NCI-H524 (cell line): ENCODE results near the gene SCO1.
"Not testable (repeated sequence)": the region's sequence is repeated elsewhere in the genome, so short reads cannot be mapped to it uniquely, and the experiment has no call there.

ENCODE experiments used
- DNase-seq, 2 experiments: peaks; one replicate each; lab custom pipeline; 2025; lab: John Stamatoyannopoulos, UW

SCO1 gene

GRCh38 chr17:10697092-10698081, at the start of gene SCO1, which contains the start of gene ADPRM:
SCO1 (minus strand) TSS chr17:10697533; CDS start chr17:10697507, 26 bp downstream.
ADPRM (plus strand) TSS chr17:10697594; CDS start chr17:10704927, 7,333 bp downstream.
- peak; percentile 78 to 90 for DNase-seq

DNA sequence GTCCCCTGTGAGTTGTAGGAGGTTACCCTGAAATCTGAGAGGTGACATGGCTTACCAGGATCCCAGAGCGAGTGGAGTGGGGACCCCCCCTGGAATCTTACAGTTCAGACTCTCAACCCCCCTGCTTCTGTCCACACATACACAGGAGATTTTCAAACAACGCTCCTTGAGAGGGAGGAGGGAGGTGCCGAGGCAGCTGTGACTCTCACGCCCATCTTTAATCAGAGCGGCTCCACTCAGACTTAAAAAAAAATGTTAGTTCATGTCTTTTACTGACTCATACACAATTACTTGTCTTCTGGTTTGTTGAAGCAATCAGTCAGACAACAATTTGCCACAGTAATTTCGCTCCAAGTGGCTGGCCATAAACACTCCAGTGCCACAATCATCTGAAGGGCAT, 47.9 kb upstream of the SCO1 start:
- no peak for DNase-seq

- no peak for DNase-seq
Measured at GRCh38 chr17:10744501-10745000, 47.2 kb upstream of the SCO1 start.

- DNase-seq, result no peak
Measured at GRCh38 chr17:10743316-10744009, 46.1 kb upstream of the SCO1 start.

DNA sequence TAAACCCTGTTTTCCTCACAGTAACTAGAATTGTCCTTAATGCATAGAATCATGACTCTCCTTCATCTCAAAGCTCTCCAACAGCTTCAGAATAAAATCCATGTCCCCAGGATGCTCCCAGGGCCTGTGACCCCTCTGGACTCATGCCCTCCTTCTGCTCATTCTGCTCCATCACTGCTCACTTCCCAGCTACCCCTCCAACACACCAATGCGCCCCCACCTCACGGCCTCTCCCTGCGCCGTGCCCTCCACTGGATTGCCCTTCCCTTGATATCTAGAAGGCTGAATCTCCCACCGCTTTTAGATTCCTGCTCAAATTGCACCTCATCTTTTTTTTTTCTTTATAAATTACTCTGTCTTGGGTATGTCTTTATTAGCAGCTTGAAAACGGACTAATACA, 45.1 kb upstream of the SCO1 start:
- no peak for DNase-seq

- no peak for DNase-seq
Measured at GRCh38 chr17:10741416-10742135, 44.2 kb upstream of the SCO1 start.

- no peak for DNase-seq
Measured at GRCh38 chr17:10739386-10739785, 42.1 kb upstream of the SCO1 start.

DNA sequence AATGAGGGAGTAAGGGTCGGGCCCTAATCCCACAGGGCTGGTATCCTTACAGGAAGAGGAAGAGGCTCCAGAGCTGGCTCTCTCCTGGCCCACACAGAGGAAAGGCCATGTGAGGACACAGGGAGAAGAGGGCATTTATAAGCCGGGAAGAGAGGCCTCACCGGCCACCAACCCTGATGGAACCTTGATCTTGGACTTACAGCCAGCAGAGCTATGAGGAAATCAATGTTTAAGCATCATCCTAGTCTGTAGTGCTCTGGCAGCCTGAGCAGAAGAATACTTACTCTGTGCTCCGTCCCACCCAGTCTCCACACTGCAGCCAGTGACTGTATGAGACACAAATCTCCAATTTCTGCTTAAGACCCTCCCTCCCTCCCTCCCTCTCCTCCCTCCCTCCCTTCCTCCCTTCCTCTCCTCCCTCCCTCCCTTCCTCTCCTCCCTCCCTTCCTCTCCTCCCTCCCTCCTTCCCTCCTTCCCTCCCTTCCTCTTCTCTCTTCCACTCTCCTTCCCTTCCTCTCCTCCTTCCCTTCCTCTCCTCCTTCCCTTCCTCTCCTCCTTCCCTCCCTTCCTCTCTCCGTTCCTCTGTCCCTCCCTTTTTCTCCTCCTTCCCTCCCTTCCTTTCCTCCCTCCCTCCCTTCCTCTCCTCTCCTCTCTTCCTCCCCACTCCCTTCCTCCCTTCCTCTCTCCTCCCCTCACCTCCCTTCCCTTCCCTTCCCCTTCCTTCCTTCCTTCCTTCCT, 41.4 kb upstream of the SCO1 start:
- DNase-seq, result no peak

- no peak for DNase-seq
Measured at GRCh38 chr17:10737736-10738135, 40.4 kb upstream of the SCO1 start.

DNA sequence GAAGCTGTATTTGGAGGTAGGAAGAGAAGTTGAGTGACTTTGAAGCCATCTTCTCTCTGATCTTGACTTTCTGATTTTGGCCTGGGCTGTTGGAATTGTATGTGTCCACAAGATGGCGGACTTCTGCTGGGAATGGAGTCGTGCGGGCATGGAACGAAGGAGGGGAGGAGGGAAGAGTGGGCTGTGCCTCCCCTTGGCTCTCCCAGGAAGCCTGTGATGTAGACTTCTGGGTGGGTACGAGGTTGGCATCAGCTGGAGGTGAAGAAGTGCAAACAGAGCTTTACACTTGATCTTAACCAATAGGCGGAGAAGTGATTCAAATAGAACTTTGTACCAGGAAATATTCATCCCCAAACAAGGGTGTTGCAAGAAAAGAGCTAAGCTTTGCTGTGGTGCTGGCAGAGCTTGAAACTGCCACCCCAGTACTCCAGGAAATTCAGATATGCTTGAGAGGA, 39.9 kb upstream of the SCO1 start:
- DNase-seq, result peak; percentile 35 to 40

DNA sequence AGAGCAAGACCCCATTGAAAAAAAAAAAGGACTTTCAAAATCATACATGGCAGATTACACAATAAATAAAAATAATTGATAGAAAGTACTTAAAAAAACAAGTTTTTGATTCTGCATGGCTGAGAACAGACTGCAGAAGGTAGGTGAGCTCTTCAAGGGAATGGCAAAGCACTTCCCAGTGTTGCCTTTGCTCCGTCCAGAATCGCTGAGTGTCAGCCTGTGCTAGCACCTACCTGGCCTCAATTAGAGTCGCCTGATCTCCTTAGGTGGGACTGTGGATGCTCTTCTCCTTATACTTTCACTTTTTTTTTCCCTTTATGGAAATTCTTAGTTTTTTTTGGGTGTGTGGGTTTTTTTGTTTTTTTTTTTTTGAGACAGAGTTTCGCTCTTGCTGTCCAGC, 38.5 kb upstream of the SCO1 start:
- no peak for DNase-seq

GRCh38 chr17:10735251-10735650, 37.9 kb upstream of the SCO1 start:
- DNase-seq, result no peak

- no peak for DNase-seq
Measured at GRCh38 chr17:10733666-10734065, 36.3 kb upstream of the SCO1 start.

DNA sequence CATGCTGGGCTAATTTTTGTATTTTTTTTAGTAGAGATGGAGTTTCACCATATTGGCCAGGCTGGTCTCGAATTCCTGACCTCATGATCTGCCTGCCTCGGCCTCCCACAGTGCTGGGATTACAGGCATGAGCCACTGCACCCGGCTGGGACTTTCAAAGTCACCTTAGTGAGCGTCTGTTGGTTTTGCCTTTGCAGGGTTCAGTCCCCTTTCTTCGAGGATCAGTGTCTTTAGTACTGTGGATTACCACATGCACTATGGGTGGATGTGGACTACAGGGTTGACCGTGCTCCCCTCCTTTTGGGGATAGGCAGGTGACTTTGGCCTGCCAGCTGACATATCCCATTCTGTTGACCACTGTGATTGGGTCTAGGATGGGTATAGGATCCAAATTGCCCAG, 34.8 kb upstream of the SCO1 start:
- not testable (repeated sequence) for DNase-seq

DNA sequence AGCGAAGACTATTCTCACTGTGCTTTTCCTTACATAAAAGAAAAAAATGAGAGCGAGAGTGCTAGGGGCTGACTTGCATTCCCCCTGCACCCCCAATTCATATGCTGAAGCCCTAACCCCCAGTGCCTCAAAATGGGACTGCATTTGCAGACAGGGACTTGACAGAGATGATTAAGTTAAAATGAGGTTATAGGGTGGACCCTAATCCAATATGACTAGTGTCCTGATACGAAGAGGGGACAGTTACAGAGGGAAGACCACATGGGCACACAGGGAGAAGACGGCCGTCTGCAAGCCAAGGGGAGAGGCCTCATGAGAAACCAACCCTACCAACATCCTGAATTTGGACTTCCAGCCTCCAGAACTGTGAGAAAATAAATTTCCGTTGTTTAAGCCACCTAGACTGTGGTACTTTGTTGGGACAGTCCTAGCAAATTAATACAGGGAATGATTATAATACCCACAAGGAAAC, 34.1 kb upstream of the SCO1 start:
- DNase-seq, result no peak

GRCh38 chr17:10730247-10730646, 32.9 kb upstream of the SCO1 start:
- DNase-seq, result not testable (repeated sequence)

DNA sequence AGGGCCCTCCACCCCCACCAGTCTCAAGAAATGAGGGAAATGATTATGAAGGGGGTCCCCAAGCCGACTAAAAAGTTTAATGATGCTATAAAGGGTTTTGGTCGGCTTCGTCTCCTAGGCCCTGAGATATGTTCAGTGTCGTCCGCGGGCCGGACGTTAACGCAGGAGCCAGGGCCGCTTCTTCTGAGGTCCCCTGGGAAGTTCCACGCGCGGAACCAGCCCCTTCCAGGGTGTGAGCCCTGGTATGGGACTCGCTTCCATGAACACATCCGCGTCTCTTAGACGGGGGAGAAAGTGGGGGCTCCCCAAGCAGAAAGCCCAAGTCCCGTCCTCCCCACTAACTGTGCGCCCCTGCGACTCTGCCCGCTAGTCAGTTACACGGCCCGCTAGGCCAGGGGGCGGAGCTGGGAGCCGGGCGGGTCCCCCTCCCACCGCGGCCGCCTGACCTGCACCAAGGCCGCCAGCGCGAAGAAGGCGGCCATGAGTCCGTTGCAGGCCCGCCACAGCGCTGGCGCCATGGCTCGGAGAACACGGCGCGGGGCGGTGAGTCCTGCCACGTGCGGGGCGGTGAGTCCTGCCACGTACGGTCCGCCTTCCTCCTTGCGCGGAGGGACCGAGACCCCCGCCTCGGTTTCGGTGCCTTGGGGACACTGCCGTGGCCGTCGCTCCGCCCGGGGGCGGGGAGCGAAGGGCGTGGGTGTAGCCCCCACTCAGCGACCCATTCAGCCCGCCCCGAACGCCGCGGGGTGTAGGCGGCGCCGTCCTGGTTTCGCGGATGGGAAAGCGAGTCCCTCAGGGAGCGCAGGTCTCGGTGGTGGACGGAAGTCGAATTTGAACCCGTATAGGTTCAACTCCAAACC, 32.2 kb upstream of the SCO1 start, which contains the start of gene TMEM220:
Gene TMEM220, minus strand, starts transcription at position 690 of the 860 bp plus-strand sequence. Its CDS starts 172 bp downstream, at position 518.
- peak in 1 of 2 experiments; percentile 45 for DNase-seq

- DNase-seq, result no peak
Measured at GRCh38 chr17:10728331-10728892, 31.1 kb upstream of the SCO1 start.

- DNase-seq, result no peak
Measured at GRCh38 chr17:10727192-10727591, 29.9 kb upstream of the SCO1 start.

DNA sequence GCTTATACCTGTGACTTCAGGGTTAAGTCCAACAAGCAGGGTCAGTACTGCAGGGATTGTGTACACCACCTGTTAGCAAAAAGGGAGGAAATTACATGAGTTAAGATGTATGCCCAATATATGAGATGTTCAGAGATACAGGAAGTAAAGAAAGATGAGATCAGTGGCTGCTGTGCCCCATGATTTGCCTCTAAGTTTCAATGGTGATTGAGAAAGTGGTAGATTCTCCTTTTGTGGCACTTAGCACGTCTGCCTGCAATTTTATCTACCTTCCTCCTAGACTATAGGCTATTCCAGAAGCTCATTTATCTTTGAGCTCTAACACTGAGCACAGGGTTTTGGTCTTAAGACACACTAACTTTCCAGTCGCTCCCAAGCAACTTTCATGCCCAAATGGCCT, 28.9 kb upstream of the SCO1 start:
- DNase-seq, result no peak
